Measurements from ENCODE around the gene PREPL. TPM values are rescaled to one million over a fixed set of nuclear protein-coding genes. Genes with fewer than 3 reads are reported as not detected.
"Not testable (repeated sequence)": the region's sequence is repeated elsewhere in the genome, so short reads cannot be mapped to it uniquely, and the experiment has no call there.

The PREPL gene
- total RNA-seq, 1 donor from 2014 or later: 52.8 TPM

DNA sequence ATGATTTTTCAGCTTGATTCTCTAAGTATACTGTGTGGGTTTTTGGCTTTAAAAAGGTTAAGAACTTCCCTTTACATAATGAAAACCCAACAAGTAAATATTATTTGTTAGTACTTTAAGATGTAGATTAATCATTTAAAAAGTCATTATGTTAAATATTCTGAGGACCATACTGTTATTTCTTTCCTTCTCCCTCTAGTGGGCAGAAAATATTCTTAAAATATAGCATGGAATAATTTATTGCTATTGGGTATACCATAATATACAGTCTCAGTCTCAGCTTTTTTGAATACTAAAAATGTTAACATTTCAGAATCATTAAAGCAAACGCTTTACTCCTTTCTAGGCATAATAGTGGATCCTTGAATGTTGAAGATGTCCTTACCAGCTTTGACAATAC is 28.6 kb upstream of the PREPL start:
- Mint-ChIP-seq H3K4me1 (ENCODE audit: unreplicated experiment) (no peaks in the 10 kb centered on the region), H3K36me3 (ENCODE audit: unreplicated experiment) (peaks cover 16% of the 10 kb centered on the region), H3K27ac (ENCODE audit: unreplicated experiment) (no peak overlapping the region), H3K27me3 (ENCODE audit: unreplicated experiment) (no peaks in the 10 kb centered on the region), H3K9me3 (ENCODE audit: unreplicated experiment) (peaks cover 18% of the 10 kb centered on the region), H3K4me3 (ENCODE audit: unreplicated experiment) (no peak overlapping the region)
- no peak for DNase-seq (ENCODE audit: extremely low spot score, unreplicated experiment)
- peak; percentile 53 for TF ChIP-seq CTCF (IDR thresholded peaks at IDR 0.05)

DNA sequence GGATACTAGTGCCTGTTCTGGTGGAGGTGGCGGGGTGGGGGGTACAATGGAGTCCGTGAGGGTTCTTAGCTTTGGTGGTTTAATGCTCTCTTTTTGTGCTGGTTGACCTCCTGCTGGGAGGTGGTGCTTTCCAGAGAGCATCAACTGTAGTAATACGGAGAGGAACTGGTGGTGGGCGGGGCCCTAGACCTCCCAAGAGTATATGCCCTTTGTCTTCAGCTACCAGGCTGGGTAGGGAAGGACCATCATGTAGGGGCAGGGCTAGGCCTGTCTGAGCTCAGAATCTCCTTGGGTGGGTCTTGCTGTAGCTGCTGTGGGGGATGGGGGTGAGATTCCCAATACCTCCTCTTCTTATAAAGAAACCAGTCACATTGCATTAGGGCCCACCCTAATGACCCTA is 27.6 kb upstream of the PREPL start:
- DNase-seq (ENCODE audit: extremely low spot score, unreplicated experiment): no peak
- H3K4me3 Mint-ChIP-seq (ENCODE audit: unreplicated experiment): no peak overlapping the region
- peaks cover 24% of the 10 kb centered on the region for H3K36me3 Mint-ChIP-seq (ENCODE audit: unreplicated experiment)
- H3K4me1 Mint-ChIP-seq (ENCODE audit: unreplicated experiment): no peaks in the 10 kb centered on the region
- H3K27me3 Mint-ChIP-seq (ENCODE audit: unreplicated experiment): no peaks in the 10 kb centered on the region
- no peak overlapping the region for H3K27ac Mint-ChIP-seq (ENCODE audit: unreplicated experiment)
- TF ChIP-seq CTCF (IDR thresholded peaks at IDR 0.05): no peak
- peaks cover 26% of the 10 kb centered on the region for H3K9me3 Mint-ChIP-seq (ENCODE audit: unreplicated experiment)

DNA sequence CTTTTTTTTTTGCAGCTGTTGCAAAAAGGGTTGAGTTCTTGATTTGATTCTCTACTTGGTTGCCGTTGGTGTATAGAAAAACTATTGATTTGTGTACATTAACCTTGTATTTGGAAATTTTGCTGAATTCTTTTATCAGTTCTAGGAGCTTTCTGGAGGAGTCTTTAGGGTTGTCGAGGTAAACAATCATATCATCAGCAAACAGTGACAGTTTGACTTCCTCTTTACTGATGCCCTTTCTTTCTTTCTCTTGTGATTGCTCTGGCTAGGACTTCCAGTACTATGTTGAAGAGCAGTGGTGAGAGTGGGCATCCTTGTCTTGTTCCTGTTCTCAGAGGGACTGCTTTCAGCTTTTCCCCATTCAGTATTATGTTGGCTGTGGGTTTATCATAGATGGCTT is 23.9 kb upstream of the PREPL start:
- DNase-seq (ENCODE audit: extremely low spot score, unreplicated experiment); H3K4me1 Mint-ChIP-seq (ENCODE audit: unreplicated experiment); H3K27me3 Mint-ChIP-seq (ENCODE audit: unreplicated experiment); H3K4me3 Mint-ChIP-seq (ENCODE audit: unreplicated experiment); H3K27ac Mint-ChIP-seq (ENCODE audit: unreplicated experiment): not testable (repeated sequence)
- Mint-ChIP-seq H3K9me3 (ENCODE audit: unreplicated experiment) (peaks cover 26% of the 10 kb centered on the region), H3K36me3 (ENCODE audit: unreplicated experiment) (peaks cover 27% of the 10 kb centered on the region)

DNA sequence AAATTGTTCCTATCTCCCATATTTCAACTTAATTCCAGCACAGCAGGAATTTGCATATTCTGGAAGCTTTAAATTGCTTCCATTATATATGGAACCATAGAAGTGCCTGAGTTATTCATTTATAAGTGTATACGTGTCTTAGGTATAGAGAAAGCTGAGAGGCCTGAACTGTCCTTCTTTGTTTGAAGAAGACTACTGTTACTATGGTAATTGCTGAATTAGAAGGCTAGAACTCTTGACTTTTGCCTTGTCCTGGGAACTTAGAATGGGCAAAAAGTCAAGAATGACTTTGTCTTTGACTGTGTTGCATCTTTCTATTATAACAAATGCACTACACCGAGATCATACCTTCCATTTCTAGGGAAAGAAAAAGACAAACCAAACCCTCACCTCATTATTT is 16.2 kb upstream of the PREPL start:
- Mint-ChIP-seq H3K4me3 (ENCODE audit: unreplicated experiment) (no peak overlapping the region), H3K36me3 (ENCODE audit: unreplicated experiment) (no peaks in the 10 kb centered on the region), H3K27me3 (ENCODE audit: unreplicated experiment) (no peaks in the 10 kb centered on the region), H3K4me1 (ENCODE audit: unreplicated experiment) (no peaks in the 10 kb centered on the region), H3K9me3 (ENCODE audit: unreplicated experiment) (peaks cover 6% of the 10 kb centered on the region), H3K27ac (ENCODE audit: unreplicated experiment) (no peak overlapping the region)
- DNase-seq (ENCODE audit: extremely low spot score, unreplicated experiment): no peak
- TF ChIP-seq CTCF (IDR thresholded peaks at IDR 0.05): no peak

DNA sequence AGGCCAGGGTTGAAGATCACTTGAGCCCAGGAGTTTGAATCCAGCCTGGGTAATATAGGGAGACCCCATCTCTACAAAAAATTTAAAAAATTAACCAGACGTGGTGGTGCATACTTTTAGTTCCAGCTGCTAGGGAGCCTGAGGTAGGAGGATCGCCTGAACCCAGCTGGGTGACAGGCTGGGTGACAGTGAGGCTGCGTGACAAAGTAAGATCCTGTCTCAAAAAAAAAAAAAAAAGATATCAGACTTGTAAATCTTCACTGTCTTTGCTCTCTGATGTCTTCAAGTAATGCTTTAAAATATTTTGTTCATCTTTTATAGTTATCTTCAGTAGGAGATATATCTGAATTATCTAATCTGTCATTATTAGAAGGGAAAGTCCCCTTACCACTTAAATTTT is 11.0 kb upstream of the PREPL start:
- no peak for DNase-seq (ENCODE audit: extremely low spot score, unreplicated experiment)
- Mint-ChIP-seq H3K36me3 (ENCODE audit: unreplicated experiment) (peaks cover 4% of the 10 kb centered on the region), H3K9me3 (ENCODE audit: unreplicated experiment) (peaks cover 8% of the 10 kb centered on the region), H3K27ac (ENCODE audit: unreplicated experiment) (no peak overlapping the region), H3K27me3 (ENCODE audit: unreplicated experiment) (no peaks in the 10 kb centered on the region), H3K4me1 (ENCODE audit: unreplicated experiment) (no peaks in the 10 kb centered on the region), H3K4me3 (ENCODE audit: unreplicated experiment) (no peak overlapping the region)
- TF ChIP-seq CTCF (IDR thresholded peaks at IDR 0.05): no peak

DNA sequence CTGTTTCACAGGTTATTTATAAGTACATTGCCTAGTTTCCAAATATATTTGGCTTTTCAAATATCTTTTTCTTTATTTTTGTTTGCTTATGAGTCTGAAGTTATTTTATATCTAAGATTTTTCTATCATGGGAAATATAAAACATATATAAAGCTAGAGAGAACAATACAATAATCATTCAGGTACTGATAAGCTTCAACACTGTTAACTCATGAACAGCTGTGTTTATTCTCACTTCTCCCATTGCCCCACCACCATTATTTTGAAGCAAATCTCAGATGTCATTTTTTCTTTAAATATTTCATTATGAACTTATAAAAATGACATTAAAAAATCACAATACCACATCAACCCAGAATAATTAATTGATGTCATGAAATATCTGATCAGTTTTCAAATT is 10.2 kb upstream of the PREPL start:
- DNase-seq (ENCODE audit: extremely low spot score, unreplicated experiment): no peak
- no peak overlapping the region for H3K4me3 Mint-ChIP-seq (ENCODE audit: unreplicated experiment)
- peaks cover 4% of the 10 kb centered on the region for H3K36me3 Mint-ChIP-seq (ENCODE audit: unreplicated experiment)
- TF ChIP-seq CTCF (IDR thresholded peaks at IDR 0.05): no peak
- H3K27ac Mint-ChIP-seq (ENCODE audit: unreplicated experiment): no peak overlapping the region
- peaks cover 8% of the 10 kb centered on the region for H3K9me3 Mint-ChIP-seq (ENCODE audit: unreplicated experiment)
- H3K27me3 Mint-ChIP-seq (ENCODE audit: unreplicated experiment): no peaks in the 10 kb centered on the region
- H3K4me1 Mint-ChIP-seq (ENCODE audit: unreplicated experiment): no peaks in the 10 kb centered on the region
